ENCODE data around the gene ZNF22. TPM values are rescaled to one million over a fixed set of nuclear protein-coding genes. Genes with fewer than 3 reads are reported as not detected.

Gene ZNF22
- total RNA-seq, 1 experiment from 2014 or later: 14.6 TPM

GRCh38 chr10:44958196-44958897 lies 42.4 kb upstream of the ZNF22 start:
- in situ Hi-C loops (cut with HindIII; ENCODE audit: low pct_unique_long_range_greater_than_20kb, low sequenced_read_pairs) (no loop called here), intact Hi-C loops (cut with micrococcal nuclease; ENCODE audit: unreplicated experiment) (no loop called here)
- Histone ChIP-seq H3K4me1 (ENCODE audit: control insufficient read depth, insufficient read depth, low read length) (peaks cover 28% of the 10 kb centered on the region), H3K27me3 (ENCODE audit: control insufficient read depth, insufficient read depth, low read length) (no peaks in the 10 kb centered on the region), H3K36me3 (ENCODE audit: control insufficient read depth, insufficient read depth, low read length) (no peaks in the 10 kb centered on the region), H3K4me3 (ENCODE audit: low read depth in 2 of 2, low read length in 2 of 2) (peak overlapping the region; percentile 73 to 78), H3K27ac (ENCODE audit: low read length) (peak overlapping the region; percentile 85), H3K9me3 (ENCODE audit: control insufficient read depth, insufficient read depth, low read depth, low read length) (no peaks in the 10 kb centered on the region)
- no peak for TF ChIP-seq REST (IDR thresholded peaks at IDR 0.05; ENCODE audit: insufficient read depth in 1 of 2, low read depth in 2 of 2, low read length in 1 of 2)
- TF ChIP-seq POLR2AphosphoS5 (IDR thresholded peaks at IDR 0.05; ENCODE audit: low read depth, low read length): no peak
- TF ChIP-seq TCF7L2 (IDR thresholded peaks at IDR 0.05; ENCODE audit: low read depth, low read length): no peak
- TF ChIP-seq SIN3A (IDR thresholded peaks at IDR 0.05; ENCODE audit: borderline replicate concordance, insufficient read depth, low read depth, low read length): no peak
- no peak for TF ChIP-seq CTCF (IDR thresholded peaks at IDR 0.05)
- DNase-seq (ENCODE audit: low read depth, low spot score): no peak
- CTCF ChIA-PET: no interaction called here
- no peak for ATAC-seq
- POLR2A ChIA-PET: no interaction called here
- BruUV-seq (replicated peaks): no TSS peak

- Histone ChIP-seq H3K4me1 (ENCODE audit: control insufficient read depth, insufficient read depth, low read length) (peaks cover 33% of the 10 kb centered on the region), H3K27ac (ENCODE audit: low read length) (peak overlapping the region; percentile 85), H3K9me3 (ENCODE audit: control insufficient read depth, insufficient read depth, low read depth, low read length) (no peaks in the 10 kb centered on the region), H3K27me3 (ENCODE audit: control insufficient read depth, insufficient read depth, low read length) (no peaks in the 10 kb centered on the region), H3K4me3 (ENCODE audit: low read depth in 2 of 2, low read length in 2 of 2) (peak overlapping the region; percentile 73 to 78), H3K36me3 (ENCODE audit: control insufficient read depth, insufficient read depth, low read length) (no peaks in the 10 kb centered on the region)
- intact Hi-C loops (cut with micrococcal nuclease; ENCODE audit: unreplicated experiment): no loop called here
- TF ChIP-seq CTCF (IDR thresholded peaks at IDR 0.05): no peak
- no peak for TF ChIP-seq REST (IDR thresholded peaks at IDR 0.05; ENCODE audit: insufficient read depth in 1 of 2, low read depth in 2 of 2, low read length in 1 of 2)
- no peak for TF ChIP-seq POLR2AphosphoS5 (IDR thresholded peaks at IDR 0.05; ENCODE audit: low read depth, low read length)
- no peak for TF ChIP-seq TCF7L2 (IDR thresholded peaks at IDR 0.05; ENCODE audit: low read depth, low read length)
- CTCF ChIA-PET: no interaction called here
- DNase-seq (ENCODE audit: low read depth, low spot score) (no peak), ATAC-seq (no peak)
- POLR2A ChIA-PET: no interaction called here
- in situ Hi-C loops (cut with HindIII; ENCODE audit: low pct_unique_long_range_greater_than_20kb, low sequenced_read_pairs): no loop called here
- BruUV-seq (replicated peaks): TSS peak; percentile 79
Measured at GRCh38 chr10:44958898-44959246, 41.9 kb upstream of the ZNF22 start.
